Measurements from ENCODE around the gene EHMT1. TPM values are rescaled to one million over a fixed set of nuclear protein-coding genes. Genes with fewer than 3 reads are reported as not detected.

EHMT1 gene
- total and polyA plus RNA-seq, 9 of the 15 experiments (the other 6 are each of a cell fraction or from before 2014, with no cell fraction given): 2.2 to 76.0 (median 36.4) TPM

- H3K9me1 ChIP-seq (ENCODE audit: control insufficient read depth, insufficient read depth, low read length): no peaks in the 10 kb centered on the region
- no peak for FAIRE-seq
- no peak overlapping the region for H3K4me3 ChIP-seq
- no peak for DNase-seq (ENCODE audit: extremely low read depth in 1 of 4, low spot score in 3 of 4)
- H3K4me1 ChIP-seq (replicated peaks in 1 of 2; ENCODE audit: control insufficient read depth in 2 of 2, insufficient read depth in 2 of 2, low read length in 2 of 2): no peaks in the 10 kb centered on the region; a peak in 2 of 5 replicates
- H3K79me2 ChIP-seq (ENCODE audit: control insufficient read depth, insufficient read depth, low read length): peaks cover 85% of the 10 kb centered on the region
- no peak overlapping the region for H3K9ac ChIP-seq (ENCODE audit: insufficient read depth in 1 of 2, low read depth in 2 of 2, low read length in 2 of 2)
- ATAC-seq: no peak
- BruUV-seq (replicated peaks): no TSS peak
- POLR2A ChIA-PET: interaction anchor here (1.1 kb wide), 1 partner anchor 20 kb away, joined by 5 read pairs; the partner anchor contains the start of gene EHMT1
- H3K27ac ChIP-seq (ENCODE audit: extremely low read depth, low read depth, low read length): no peak overlapping the region; the same call in 2 of the 3 replicates
- in situ Hi-C loops (cut with MboI): no loop called here
- H3K27me3 ChIP-seq (ENCODE audit: control insufficient read depth in 2 of 2, insufficient read depth in 2 of 2, low read length in 2 of 2): no peaks in the 10 kb centered on the region
- intact Hi-C loops (cut with micrococcal nuclease): no loop called here
- TF ChIP-seq, protein P1, sequence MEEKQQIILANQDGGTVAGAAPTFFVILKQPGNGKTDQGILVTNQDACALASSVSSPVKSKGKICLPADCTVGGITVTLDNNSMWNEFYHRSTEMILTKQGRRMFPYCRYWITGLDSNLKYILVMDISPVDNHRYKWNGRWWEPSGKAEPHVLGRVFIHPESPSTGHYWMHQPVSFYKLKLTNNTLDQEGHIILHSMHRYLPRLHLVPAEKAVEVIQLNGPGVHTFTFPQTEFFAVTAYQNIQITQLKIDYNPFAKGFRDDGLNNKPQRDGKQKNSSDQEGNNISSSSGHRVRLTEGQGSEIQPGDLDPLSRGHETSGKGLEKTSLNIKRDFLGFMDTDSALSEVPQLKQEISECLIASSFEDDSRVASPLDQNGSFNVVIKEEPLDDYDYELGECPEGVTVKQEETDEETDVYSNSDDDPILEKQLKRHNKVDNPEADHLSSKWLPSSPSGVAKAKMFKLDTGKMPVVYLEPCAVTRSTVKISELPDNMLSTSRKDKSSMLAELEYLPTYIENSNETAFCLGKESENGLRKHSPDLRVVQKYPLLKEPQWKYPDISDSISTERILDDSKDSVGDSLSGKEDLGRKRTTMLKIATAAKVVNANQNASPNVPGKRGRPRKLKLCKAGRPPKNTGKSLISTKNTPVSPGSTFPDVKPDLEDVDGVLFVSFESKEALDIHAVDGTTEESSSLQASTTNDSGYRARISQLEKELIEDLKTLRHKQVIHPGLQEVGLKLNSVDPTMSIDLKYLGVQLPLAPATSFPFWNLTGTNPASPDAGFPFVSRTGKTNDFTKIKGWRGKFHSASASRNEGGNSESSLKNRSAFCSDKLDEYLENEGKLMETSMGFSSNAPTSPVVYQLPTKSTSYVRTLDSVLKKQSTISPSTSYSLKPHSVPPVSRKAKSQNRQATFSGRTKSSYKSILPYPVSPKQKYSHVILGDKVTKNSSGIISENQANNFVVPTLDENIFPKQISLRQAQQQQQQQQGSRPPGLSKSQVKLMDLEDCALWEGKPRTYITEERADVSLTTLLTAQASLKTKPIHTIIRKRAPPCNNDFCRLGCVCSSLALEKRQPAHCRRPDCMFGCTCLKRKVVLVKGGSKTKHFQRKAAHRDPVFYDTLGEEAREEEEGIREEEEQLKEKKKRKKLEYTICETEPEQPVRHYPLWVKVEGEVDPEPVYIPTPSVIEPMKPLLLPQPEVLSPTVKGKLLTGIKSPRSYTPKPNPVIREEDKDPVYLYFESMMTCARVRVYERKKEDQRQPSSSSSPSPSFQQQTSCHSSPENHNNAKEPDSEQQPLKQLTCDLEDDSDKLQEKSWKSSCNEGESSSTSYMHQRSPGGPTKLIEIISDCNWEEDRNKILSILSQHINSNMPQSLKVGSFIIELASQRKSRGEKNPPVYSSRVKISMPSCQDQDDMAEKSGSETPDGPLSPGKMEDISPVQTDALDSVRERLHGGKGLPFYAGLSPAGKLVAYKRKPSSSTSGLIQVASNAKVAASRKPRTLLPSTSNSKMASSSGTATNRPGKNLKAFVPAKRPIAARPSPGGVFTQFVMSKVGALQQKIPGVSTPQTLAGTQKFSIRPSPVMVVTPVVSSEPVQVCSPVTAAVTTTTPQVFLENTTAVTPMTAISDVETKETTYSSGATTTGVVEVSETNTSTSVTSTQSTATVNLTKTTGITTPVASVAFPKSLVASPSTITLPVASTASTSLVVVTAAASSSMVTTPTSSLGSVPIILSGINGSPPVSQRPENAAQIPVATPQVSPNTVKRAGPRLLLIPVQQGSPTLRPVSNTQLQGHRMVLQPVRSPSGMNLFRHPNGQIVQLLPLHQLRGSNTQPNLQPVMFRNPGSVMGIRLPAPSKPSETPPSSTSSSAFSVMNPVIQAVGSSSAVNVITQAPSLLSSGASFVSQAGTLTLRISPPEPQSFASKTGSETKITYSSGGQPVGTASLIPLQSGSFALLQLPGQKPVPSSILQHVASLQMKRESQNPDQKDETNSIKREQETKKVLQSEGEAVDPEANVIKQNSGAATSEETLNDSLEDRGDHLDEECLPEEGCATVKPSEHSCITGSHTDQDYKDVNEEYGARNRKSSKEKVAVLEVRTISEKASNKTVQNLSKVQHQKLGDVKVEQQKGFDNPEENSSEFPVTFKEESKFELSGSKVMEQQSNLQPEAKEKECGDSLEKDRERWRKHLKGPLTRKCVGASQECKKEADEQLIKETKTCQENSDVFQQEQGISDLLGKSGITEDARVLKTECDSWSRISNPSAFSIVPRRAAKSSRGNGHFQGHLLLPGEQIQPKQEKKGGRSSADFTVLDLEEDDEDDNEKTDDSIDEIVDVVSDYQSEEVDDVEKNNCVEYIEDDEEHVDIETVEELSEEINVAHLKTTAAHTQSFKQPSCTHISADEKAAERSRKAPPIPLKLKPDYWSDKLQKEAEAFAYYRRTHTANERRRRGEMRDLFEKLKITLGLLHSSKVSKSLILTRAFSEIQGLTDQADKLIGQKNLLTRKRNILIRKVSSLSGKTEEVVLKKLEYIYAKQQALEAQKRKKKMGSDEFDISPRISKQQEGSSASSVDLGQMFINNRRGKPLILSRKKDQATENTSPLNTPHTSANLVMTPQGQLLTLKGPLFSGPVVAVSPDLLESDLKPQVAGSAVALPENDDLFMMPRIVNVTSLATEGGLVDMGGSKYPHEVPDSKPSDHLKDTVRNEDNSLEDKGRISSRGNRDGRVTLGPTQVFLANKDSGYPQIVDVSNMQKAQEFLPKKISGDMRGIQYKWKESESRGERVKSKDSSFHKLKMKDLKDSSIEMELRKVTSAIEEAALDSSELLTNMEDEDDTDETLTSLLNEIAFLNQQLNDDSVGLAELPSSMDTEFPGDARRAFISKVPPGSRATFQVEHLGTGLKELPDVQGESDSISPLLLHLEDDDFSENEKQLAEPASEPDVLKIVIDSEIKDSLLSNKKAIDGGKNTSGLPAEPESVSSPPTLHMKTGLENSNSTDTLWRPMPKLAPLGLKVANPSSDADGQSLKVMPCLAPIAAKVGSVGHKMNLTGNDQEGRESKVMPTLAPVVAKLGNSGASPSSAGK (IDR thresholded peaks at IDR 0.05): 0 out of 2 replicates have a peak, but pooled peaks have one; percentile 26
- no peak for TF ChIP-seq KAT8 (IDR thresholded peaks at IDR 0.05; ENCODE audit: low read depth)
- no peak overlapping the region for H3K4me2 ChIP-seq (ENCODE audit: insufficient read depth, low read length)
- H3K9me3 ChIP-seq (replicated peaks; ENCODE audit: control insufficient read depth, insufficient read depth, low read depth, low read length): no peaks in the 10 kb centered on the region
- CTCF ChIA-PET (ENCODE audit: low intra/inter-chr PET ratio): no interaction called here
- peaks cover 20% of the 10 kb centered on the region; the same call in 2 of the 3 replicates for H3K36me3 ChIP-seq (ENCODE audit: control insufficient read depth, insufficient read depth, low read length)
- WGBS (ENCODE audit: insufficient coverage, low coverage, missing lambda C conversion rate): 78% methylated on average over 7 of the region's 12 CpGs
- H4K20me1 ChIP-seq (replicated peaks; ENCODE audit: control insufficient read depth, insufficient read depth, low read length): no peaks in the 10 kb centered on the region; the same call in none of the 2 replicates
- no peak overlapping the region for H2AFZ ChIP-seq (ENCODE audit: low read depth, low read length)
Observed at GRCh38 chr9:137639303-137640051, 20.7 kb downstream of the EHMT1 start.
